Stimulated activated CD8-positive, alpha-beta memory T cell treated with anti-CD3 and anti-CD28 coated beads, Interleukin-12 subunit alpha, Interleukin-12 subunit beta, amount 100 ng/mL, for 1 hour (primary cell): ENCODE measurements around the gene ERRFI1.
"Not testable (repeated sequence)": the region's sequence is repeated elsewhere in the genome, so short reads cannot be mapped to it uniquely, and the experiment has no call there.

Source experiments
- DNase-seq: peaks from one replicate; pipeline ENCODE4 v3.0.0-alpha.2; 2020; ENCODE audit warnings: low read depth

The ERRFI1 gene

DNA sequence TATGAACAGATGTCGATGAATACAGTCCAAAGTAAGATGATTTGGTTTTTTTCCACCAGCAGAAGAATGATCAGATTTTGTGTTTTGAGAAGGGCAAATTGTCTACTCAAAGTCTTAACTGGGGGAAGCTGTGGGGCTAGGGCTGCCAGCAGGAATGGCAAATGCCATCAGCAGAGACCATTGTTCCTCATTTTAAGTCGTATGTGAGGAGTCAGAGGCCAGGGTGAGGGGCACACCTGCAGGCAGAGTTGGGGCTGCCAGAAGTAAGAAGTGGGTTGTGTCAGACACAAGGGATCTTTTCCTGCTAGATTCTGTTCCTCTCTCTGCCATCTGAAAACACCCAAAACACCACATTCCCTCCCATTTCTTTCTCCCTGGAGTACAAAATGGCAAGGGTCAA lies 55.9 kb downstream of the ERRFI1 start:
- DNase-seq = no peak

DNA sequence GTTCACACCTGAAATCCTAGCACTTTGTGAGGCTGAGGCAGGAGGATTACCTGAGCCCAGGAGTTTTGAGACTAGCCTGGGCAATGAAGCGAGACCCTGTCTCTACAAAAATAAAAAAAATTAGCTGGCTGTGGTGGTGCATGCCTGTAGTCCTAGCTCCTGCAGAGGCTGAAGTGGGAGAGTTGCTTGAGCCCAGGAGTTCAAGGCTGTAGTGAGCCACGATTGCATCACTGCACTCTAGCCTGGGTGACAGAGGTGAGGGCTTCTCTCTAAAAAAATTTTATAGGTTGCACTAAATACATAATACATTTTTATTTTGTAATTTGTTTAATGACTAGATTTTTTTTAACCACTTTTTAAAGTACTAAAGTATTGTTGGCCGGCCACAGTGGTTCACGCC lies 58.5 kb downstream of the ERRFI1 start:
- DNase-seq = no peak

DNA sequence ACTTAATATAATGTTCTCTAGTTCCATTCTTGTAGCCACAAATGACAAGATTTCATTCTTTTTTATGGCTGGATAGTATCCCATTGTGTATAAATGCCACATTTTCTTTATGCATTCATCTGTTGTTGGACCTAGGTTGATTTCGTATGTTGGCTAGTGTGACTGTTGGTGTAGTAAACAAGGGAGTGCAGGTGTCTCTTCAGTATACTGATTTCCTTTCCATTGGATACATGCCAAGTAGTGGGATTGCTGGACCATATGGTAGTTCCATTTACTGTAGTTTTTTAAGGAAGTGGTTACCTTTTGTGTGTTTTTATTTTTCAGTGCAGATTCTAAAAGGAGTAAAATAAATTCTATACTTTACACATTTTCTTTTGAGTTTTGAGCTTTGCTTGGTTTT lies 58.9 kb downstream of the ERRFI1 start:
- DNase-seq = no peak

DNA sequence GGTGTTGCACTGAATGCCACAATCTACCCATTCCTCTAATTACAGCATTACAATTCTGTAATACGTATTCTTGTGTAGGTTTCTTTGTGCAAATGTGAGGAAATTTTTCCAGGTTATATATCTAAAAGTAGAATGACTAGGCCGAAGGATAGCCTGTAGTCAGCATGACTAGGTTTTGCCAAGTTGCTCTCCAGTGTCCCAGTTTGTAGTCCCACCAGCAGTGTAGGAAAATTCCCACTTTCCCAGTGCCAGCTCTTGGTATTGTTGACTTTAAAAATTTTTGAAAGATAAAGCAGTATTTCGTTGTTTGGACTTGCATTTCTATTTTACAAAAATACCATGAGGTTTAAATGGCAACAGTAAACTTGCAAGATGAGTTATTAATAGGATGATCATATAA lies 61.6 kb downstream of the ERRFI1 start:
- no peak for DNase-seq

DNA sequence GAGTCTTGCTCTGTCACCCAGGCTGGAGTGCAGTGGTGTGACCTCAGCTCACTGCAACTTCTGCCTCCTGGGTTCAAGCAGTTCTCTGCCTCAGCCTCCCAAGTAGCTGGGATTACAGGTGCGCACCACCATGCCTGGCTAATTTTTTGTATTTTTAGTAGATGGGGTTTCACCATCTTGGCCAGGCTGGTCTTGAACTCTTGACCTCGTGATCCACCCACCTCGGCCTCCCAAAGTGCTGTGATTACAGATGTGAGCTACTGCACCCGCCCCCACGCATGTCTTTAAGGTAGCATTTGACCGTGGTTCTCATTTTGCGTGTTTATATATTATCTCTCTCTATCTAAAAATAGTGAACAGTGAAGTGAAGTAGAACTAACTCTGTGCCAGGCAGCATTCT lies 62.3 kb downstream of the ERRFI1 start:
- not testable (repeated sequence) for DNase-seq

DNA sequence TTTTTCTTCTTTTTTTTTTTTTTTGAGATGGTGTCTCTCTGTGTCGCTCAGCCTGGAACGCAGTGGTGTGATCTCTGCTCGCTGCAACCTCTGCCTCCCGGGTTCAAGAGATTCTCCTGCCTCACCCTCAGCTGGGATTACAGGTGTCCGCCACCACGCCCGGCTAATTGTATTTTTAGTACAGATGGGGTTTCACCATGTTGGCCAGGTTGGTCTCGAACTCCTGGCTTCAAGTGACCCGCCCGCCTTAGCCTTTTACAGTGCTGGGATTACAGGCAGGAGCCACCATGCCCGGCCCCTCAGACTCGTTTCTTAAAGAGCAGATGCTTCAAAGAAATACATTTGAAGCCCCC lies 62.8 kb downstream of the ERRFI1 start:
- not testable (repeated sequence) for DNase-seq

DNA sequence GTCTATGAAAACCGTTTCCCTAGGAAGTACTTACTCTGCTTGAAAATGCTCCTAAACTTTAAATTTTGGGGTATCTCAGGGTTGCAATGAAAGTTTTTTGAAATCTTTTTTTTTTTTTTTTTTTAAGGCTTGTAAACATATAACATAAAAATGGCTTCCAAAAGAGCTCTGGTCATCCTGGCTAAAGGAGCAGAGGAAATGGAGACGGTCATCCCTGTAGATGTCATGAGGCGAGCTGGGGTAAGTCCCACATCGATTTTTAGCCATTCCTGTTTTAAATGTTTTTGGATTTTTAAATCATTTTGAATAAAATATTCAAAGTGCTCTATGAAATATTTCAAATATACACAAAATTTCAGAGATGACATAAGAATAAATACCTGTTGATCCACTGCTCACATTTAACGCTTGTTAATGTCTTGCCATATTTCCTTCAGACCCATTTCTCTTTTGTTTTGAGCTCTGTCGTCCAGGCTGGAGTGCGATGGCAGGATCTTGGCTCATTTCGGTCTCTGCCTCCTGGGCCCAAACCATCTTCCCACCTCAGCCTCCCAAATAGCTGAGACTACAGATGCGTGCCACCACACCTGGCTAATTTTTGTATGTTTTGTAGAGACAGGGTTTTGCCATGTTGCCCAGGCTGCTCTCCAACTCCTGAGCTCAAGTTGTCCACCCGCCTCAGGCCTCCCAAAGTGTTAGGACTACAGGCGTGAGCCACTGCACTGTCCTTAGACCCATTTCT lies 63.3 kb downstream of the ERRFI1 start:
- DNase-seq = no peak

DNA sequence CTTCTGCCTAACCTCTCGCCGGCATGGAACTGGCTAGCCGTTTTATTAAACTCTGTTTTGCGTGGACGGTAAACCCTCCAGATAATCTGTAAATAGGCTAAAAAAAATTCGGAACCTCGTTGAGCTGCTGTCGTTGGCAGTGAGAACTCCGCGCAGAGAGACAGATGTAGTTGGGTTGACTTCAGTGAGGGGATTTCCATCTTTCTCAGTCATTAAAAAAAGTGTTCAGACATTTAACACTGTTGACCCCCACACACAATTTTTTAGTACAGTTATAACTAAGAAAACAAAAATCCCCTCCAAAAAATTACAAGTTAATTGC lies 64.1 kb downstream of the ERRFI1 start:
- DNase-seq = peak; percentile 20
